IMR-90 (cell line): ENCODE data around the gene KYNU. TPM values are rescaled to one million over a fixed set of nuclear protein-coding genes. Genes with fewer than 3 reads are reported as not detected.

Source experiments
- ATAC-seq: fragments of 200-7000 bp; cut with Tn5 transposase; 2 replicates; pipeline ENCODE4 v1.9.1; 2020; ENCODE audit warnings: low read depth, mild to moderate bottlenecking, moderate library complexity
- BruUV-seq: library from RNA; stranded (reverse); fragments of 400-500 nt; replicated peaks from 2 replicates; lab custom pipeline; 2021; lab: Mats Ljungman, UMichigan
- CTCF ChIA-PET: fragments of 300-600 bp; formaldehyde crosslinking; extraction: SDS; loops from one replicate; lab custom pipeline; 2021; ENCODE audit warnings: antibody characterized with exemption; lab: Yijun Ruan, JAX
- POLR2A ChIA-PET: fragments of 300-600 bp; sonication (Branson Sonifier 250); formaldehyde crosslinking; loops from one replicate; lab custom pipeline; 2022; ENCODE audit warnings: antibody characterized with exemption; ENCODE audit not compliant: unreplicated experiment; lab: Charles Lee
- DNase-seq: peaks from one replicate; pipeline ENCODE4 v3.0.0; 2013
- H2AFZ ChIP-seq: replicated peaks from 2 replicates; pipeline ENCODE3; 2013; ENCODE audit warnings: low read length, mild to moderate bottlenecking; ENCODE audit not compliant: poor library complexity
- H2AK5ac ChIP-seq: 2 replicates; pipeline ENCODE4 v1.6.1; 2013; ENCODE audit warnings: low read depth, low read length, inconsistent platforms
- H2AK9ac ChIP-seq: replicated peaks from 2 replicates; pipeline ENCODE3; 2013; ENCODE audit warnings: mild to moderate bottlenecking, low read depth, low read length, moderate library complexity; ENCODE audit not compliant: poor library complexity
- H2BK120ac ChIP-seq: 2 replicates; pipeline ENCODE4 v1.6.1; 2013; ENCODE audit warnings: low read depth, low read length, inconsistent platforms
- H2BK15ac ChIP-seq: 3 replicates; pipeline ENCODE4 v1.6.1; 2013; ENCODE audit warnings: low read depth, low read length, inconsistent platforms
- H2BK20ac ChIP-seq: 2 replicates; pipeline ENCODE4 v1.6.1; 2013; ENCODE audit warnings: low read depth, mild to moderate bottlenecking, inconsistent platforms, low read length, moderate library complexity
- H2BK5ac ChIP-seq: 2 replicates; pipeline ENCODE4 v1.6.1; 2013; ENCODE audit warnings: mild to moderate bottlenecking, low read depth, low read length, inconsistent platforms; ENCODE audit not compliant: poor library complexity, severe bottlenecking
- H3K14ac ChIP-seq: replicated peaks from 2 replicates; pipeline ENCODE4 v1.6.1; 2013; ENCODE audit warnings: low read depth, low read length, inconsistent platforms
- H3K18ac ChIP-seq: 2 replicates; pipeline ENCODE4 v1.6.1; 2013; ENCODE audit warnings: low read depth, low read length, control low read depth
- H3K23ac ChIP-seq: 2 replicates; pipeline ENCODE4 v1.6.1; 2013; ENCODE audit warnings: low read depth, low read length, inconsistent platforms
- H3K27ac ChIP-seq: 2 replicates; pipeline ENCODE4 v1.5.1; 2013; ENCODE audit warnings: mild to moderate bottlenecking, control low read depth, low read length; ENCODE audit not compliant: insufficient read depth
- H3K27me3 ChIP-seq: 2 replicates; pipeline ENCODE4 v1.6.1; 2013; ENCODE audit warnings: low read length; ENCODE audit not compliant: control insufficient read depth, insufficient read depth
- H3K36me3 ChIP-seq: 2 replicates; pipeline ENCODE4 v1.6.1; 2013; ENCODE audit warnings: low read length, mixed read lengths; ENCODE audit not compliant: control insufficient read depth, insufficient read depth
- H3K4ac ChIP-seq: 2 replicates; pipeline ENCODE4 v1.6.1; 2013; ENCODE audit warnings: low read depth, low read length, inconsistent platforms
- H3K4me1 ChIP-seq: 2 replicates; pipeline ENCODE4 v1.6.1; 2013; ENCODE audit warnings: low read length, mixed read lengths; ENCODE audit not compliant: control insufficient read depth, insufficient read depth
- H3K4me2 ChIP-seq: 2 replicates; pipeline ENCODE4 v1.6.1; 2013; ENCODE audit warnings: low read depth, mild to moderate bottlenecking, control low read depth, low read length, moderate library complexity
- H3K4me3 ChIP-seq: 2 replicates; pipeline ENCODE4 v1.5.1; 2013; ENCODE audit warnings: low read depth, mild to moderate bottlenecking, control low read depth, low read length, moderate library complexity; ENCODE audit not compliant: insufficient read depth
- H3K56ac ChIP-seq: 2 replicates; pipeline ENCODE4 v1.6.1; 2013; ENCODE audit warnings: low read length, inconsistent platforms; ENCODE audit not compliant: insufficient read depth; ENCODE audit errors: extremely low read depth
- H3K79me1 ChIP-seq, 2 experiments: 2 replicates each; pipeline ENCODE4 v1.6.1; 2013; ENCODE audit warnings: low read length in 2 of 2, inconsistent platforms in 1 of 2, low read depth in 1 of 2
- H3K9ac ChIP-seq: 2 replicates; pipeline ENCODE4 v1.6.1; 2013; ENCODE audit warnings: low read depth, low read length, control low read depth
- H3K9me1 ChIP-seq: 2 replicates; pipeline ENCODE4 v1.6.1; 2013; ENCODE audit warnings: low read length, inconsistent platforms; ENCODE audit not compliant: insufficient read depth
- H3K9me3 ChIP-seq: 2 replicates; pipeline ENCODE4 v1.6.1; 2013; ENCODE audit warnings: low read length; ENCODE audit not compliant: control insufficient read depth, insufficient read depth
- H4K20me1 ChIP-seq: 2 replicates; pipeline ENCODE4 v1.6.1; 2013; ENCODE audit warnings: low read length, inconsistent platforms; ENCODE audit not compliant: insufficient read depth
- H4K5ac ChIP-seq: 2 replicates; pipeline ENCODE4 v1.6.1; 2013; ENCODE audit warnings: mild to moderate bottlenecking, low read depth, low read length, control low read depth
- H4K8ac ChIP-seq, 2 experiments: 2 replicates each; pipeline ENCODE4 v1.6.1; 2013; ENCODE audit warnings: low read depth in 2 of 2, low read length in 2 of 2, control low read depth in 1 of 2, inconsistent platforms in 1 of 2
- H4K91ac ChIP-seq: 2 replicates; pipeline ENCODE4 v1.6.1; 2013; ENCODE audit warnings: low read depth, low read length, inconsistent platforms; ENCODE audit not compliant: insufficient read depth
- CEBPB ChIP-seq: IDR thresholded peaks from 2 replicates; pipeline ENCODE4 v1.6.1; 2012; ENCODE audit warnings: low read depth, low read length, improper control_type of control experiment
- FOS ChIP-seq: fragments of 150-350 bp; IDR thresholded peaks from 2 replicates; pipeline ENCODE4 v1.6.1; 2016; ENCODE audit warnings: low read depth, low read length
- MXI1 ChIP-seq: IDR thresholded peaks from 2 replicates; pipeline ENCODE4 v1.6.1; 2012; ENCODE audit warnings: low read depth, mild to moderate bottlenecking, low read length, moderate library complexity, borderline replicate concordance
- WGBS, 2 experiments: methylation state at CpG; one replicate each; pipeline versions ENCODE4 v1.1.5 to v1.1.7; 2013; ENCODE audit warnings: missing lambda C conversion rate in 2 of 2; ENCODE audit not compliant: insufficient read length in 1 of 2; ENCODE audit errors: extremely low coverage in 2 of 2; 5-methylcytosine and 5-hydroxymethylcytosine counted together
- dilution Hi-C: fragments of 300-500 bp; cut with HindIII; formaldehyde crosslinking; loops from one replicate; pipeline ENCODE4 v1.14.3; 2018; ENCODE audit warnings: low sequenced_read_pairs; ENCODE audit not compliant: unreplicated experiment
- in situ Hi-C: fragments of 300-500 bp; cut with MboI; formaldehyde crosslinking; loops from 3 replicates; pipeline ENCODE4 v1.14.3; 2019; ENCODE audit warnings: low sequenced_read_pairs, inconsistent platforms, mixed read lengths
- intact Hi-C: fragments of 100-400 bp; cut with micrococcal nuclease; formaldehyde crosslinking; loops from 2 replicates; pipeline ENCODE4 v1.10.0; 2022
- polyA plus RNA-seq, 3 experiments: library from polyadenylated mRNA; depleted of rRNA; stranded (reverse); fragments of >200 nt; gene quantifications; 2 replicates each; pipeline ENCODE4 v1.2.3, GENCODE V29; 2012; ENCODE audit warnings: low replicate concordance in 1 of 3
- total RNA-seq: library from RNA; depleted of rRNA; stranded (reverse); fragments of >200 nt; gene quantifications from 2 replicates; pipeline ENCODE4 v1.2.3, GENCODE V29; 2012

The KYNU gene
- total and polyA plus RNA-seq, 2 of the 4 experiments (the other 2 are of a cell fraction): 0.75 to 2.9 TPM

- no peaks in the 10 kb centered on the region for H3K79me1 ChIP-seq
- in situ Hi-C loops: no loop called here
- no peak for DNase-seq
- H2BK15ac ChIP-seq: no peak overlapping the region
- no peaks in the 10 kb centered on the region for H4K20me1 ChIP-seq
- TF ChIP-seq MXI1 (no peak), CEBPB (no peak), FOS (no peak)
- BruUV-seq: no TSS peak
- no peak overlapping the region for H3K23ac ChIP-seq
- H3K4me3 ChIP-seq: no peak overlapping the region
- no peak overlapping the region for H3K9ac ChIP-seq
- no peak overlapping the region for H2AK9ac ChIP-seq
- no peaks in the 10 kb centered on the region for H3K4me1 ChIP-seq
- no peak overlapping the region for H3K18ac ChIP-seq
- CTCF ChIA-PET: no interaction called here
- no peak overlapping the region for H2BK120ac ChIP-seq
- H3K27me3 ChIP-seq: no peaks in the 10 kb centered on the region
- no peak overlapping the region for H3K56ac ChIP-seq
- no peak overlapping the region for H3K4ac ChIP-seq
- no peaks in the 10 kb centered on the region; the same call in 1 of the 2 replicates for H3K9me3 ChIP-seq
- H4K91ac ChIP-seq: no peak overlapping the region
- H3K14ac ChIP-seq: no peak overlapping the region
- H2AK5ac ChIP-seq: no peak overlapping the region
- no peak overlapping the region for H4K5ac ChIP-seq
- no peak overlapping the region for H4K8ac ChIP-seq
- H3K27ac ChIP-seq: no peak overlapping the region
- no peak overlapping the region for H3K4me2 ChIP-seq
- no CpG with 5 or more reads among the region's 1 CpG for WGBS, 2 experiments
- no peaks in the 10 kb centered on the region for H3K9me1 ChIP-seq
- no peak overlapping the region for H2AFZ ChIP-seq
- intact Hi-C loops: no loop called here
- H2BK20ac ChIP-seq: no peak overlapping the region
- H2BK5ac ChIP-seq: no peak overlapping the region
- H3K36me3 ChIP-seq: no peaks in the 10 kb centered on the region
- ATAC-seq: no peak
- dilution Hi-C loops: no loop called here
- POLR2A ChIA-PET: no interaction called here
Measured at GRCh38 chr2:143075711-143076110, 198.2 kb downstream of the KYNU start.
